CD4-positive, alpha-beta T cell treated with Interleukin-6 for 4 hours (primary cell): ENCODE results near the gene GSK3A.
A peak's percentile ranks its signal among the peaks of the same experiment; 100 is the strongest.

Source experiments
- DNase-seq: peaks from one replicate; pipeline ENCODE4 v3.0.0-alpha.2; 2020; ENCODE audit warnings: mixed read lengths

GSK3A gene

GRCh38 chr19:42242512-42243409, at the start of gene GSK3A:
TSS of gene GSK3A (minus strand) at chr19:42242602. CDS start at chr19:42242465, 137 bp downstream.
- peak; percentile 96 for DNase-seq

- no peak for DNase-seq
Measured at GRCh38 chr19:42291435-42291810, 49.0 kb upstream of the GSK3A start.

- DNase-seq: peak; percentile 67
Measured at GRCh38 chr19:42290523-42291434, 48.4 kb upstream of the GSK3A start.

GRCh38 chr19:42290136-42290522, 47.7 kb upstream of the GSK3A start:
- DNase-seq: no peak

- no peak for DNase-seq
Measured at GRCh38 chr19:42289556-42290041, 47.2 kb upstream of the GSK3A start.

- DNase-seq: no peak
Measured at GRCh38 chr19:42288881-42289555, 46.6 kb upstream of the GSK3A start.

GRCh38 chr19:42288387-42288786, 46.0 kb upstream of the GSK3A start:
- no peak for DNase-seq

GRCh38 chr19:42287827-42288107, 45.4 kb upstream of the GSK3A start:
- no peak for DNase-seq

- no peak for DNase-seq
Measured at GRCh38 chr19:42287017-42287826, 44.8 kb upstream of the GSK3A start.

- no peak for DNase-seq
Measured at GRCh38 chr19:42286349-42287016, 44.1 kb upstream of the GSK3A start.

GRCh38 chr19:42285988-42286348, 43.6 kb upstream of the GSK3A start:
- DNase-seq: no peak

- DNase-seq: no peak
Measured at GRCh38 chr19:42285541-42285941, 43.1 kb upstream of the GSK3A start.

GRCh38 chr19:42284591-42285341, 42.4 kb upstream of the GSK3A start:
- peak; percentile 39 for DNase-seq

GRCh38 chr19:42284066-42284501, 41.7 kb upstream of the GSK3A start:
- DNase-seq: peak; percentile 91

GRCh38 chr19:42283188-42284065, 41.0 kb upstream of the GSK3A start:
- peak; percentile 98 for DNase-seq

GRCh38 chr19:42282819-42283187, 40.4 kb upstream of the GSK3A start:
- DNase-seq: peak; percentile 31

- no peak for DNase-seq
Measured at GRCh38 chr19:42281827-42282762, 39.7 kb upstream of the GSK3A start.

- DNase-seq: no peak
Measured at GRCh38 chr19:42281146-42281826, 38.9 kb upstream of the GSK3A start.
